HepG2 (cell line): ENCODE data around the gene PDZD2. TPM values are rescaled to one million over a fixed set of nuclear protein-coding genes. Genes with fewer than 3 reads are reported as not detected.

Source experiments
- ATAC-seq: fragments of 200-7000 bp; cut with Tn5 transposase; 3 replicates; pipeline ENCODE4 v1.9.1; 2020; ENCODE audit warnings: mild to moderate bottlenecking, moderate library complexity
- BruUV-seq: library from RNA; stranded (reverse); fragments of 400-500 nt; replicated peaks from 2 replicates; lab custom pipeline; 2021; lab: Mats Ljungman, UMichigan
- CTCF ChIA-PET: fragments of 300-600 bp; formaldehyde crosslinking; extraction: SDS; loops from one replicate; lab custom pipeline; 2021; ENCODE audit warnings: low total read pairs, inconsistent platforms, low intra/inter-chr PET ratio; lab: Yijun Ruan, JAX
- POLR2A ChIA-PET: fragments of 350-600 bp; sonication (Branson Sonifier 250); formaldehyde crosslinking; loops from one replicate; lab custom pipeline; 2020; ENCODE audit warnings: antibody characterized with exemption, inconsistent platforms; lab: Yijun Ruan, JAX
- DNase-seq: peaks from one replicate; pipeline ENCODE4 v3.0.0-alpha.2; 2015; ENCODE audit warnings: low spot score
- FAIRE-seq: peaks from 3 replicates; lab custom pipeline; 2011; peaks lifted over from hg19 to GRCh38; lab: Jason Lieb, UNC
- H2AFZ ChIP-seq: one replicate; pipeline ENCODE4 v1.6.1; 2011; ENCODE audit warnings: low read length, inconsistent platforms
- H3K27ac ChIP-seq: fragments of 300-600 bp; 3 replicates; pipeline ENCODE4 v1.8.0; 2011; ENCODE audit warnings: mixed run types, mild to moderate bottlenecking, mixed read lengths, low read length, inconsistent platforms; ENCODE audit not compliant: insufficient read depth; ENCODE audit errors: extremely low read length
- H3K27me3 ChIP-seq, 2 experiments: fragments of 200-600 bp in 1 of 2; 2 replicates in 1 of 2; 3 replicates in 1 of 2; pipeline versions ENCODE4 v1.6.0 to v1.8.0; 2011; ENCODE audit warnings: low read length in 2 of 2, mild to moderate bottlenecking in 2 of 2, moderate library complexity in 2 of 2, inconsistent platforms in 1 of 2; ENCODE audit not compliant: insufficient read depth in 2 of 2, control insufficient read depth in 1 of 2
- H3K36me3 ChIP-seq, 2 experiments: fragments of 200-600 bp in 1 of 2; replicated peaks in 1 of 2; 2 replicates in 1 of 2; 3 replicates in 1 of 2; pipeline versions ENCODE4 v1.5.1 to v1.8.0; 2011; ENCODE audit warnings: low read length in 2 of 2, inconsistent platforms in 1 of 2; ENCODE audit not compliant: insufficient read depth in 2 of 2, control insufficient read depth in 1 of 2
- H3K4me1 ChIP-seq: 2 replicates; pipeline ENCODE4 v1.5.1; 2012; ENCODE audit warnings: low read length, inconsistent platforms; ENCODE audit not compliant: insufficient read depth
- H3K4me2 ChIP-seq: 2 replicates; pipeline ENCODE4 v1.6.0; 2011; ENCODE audit warnings: low read depth, low read length, inconsistent platforms
- H3K4me3 ChIP-seq, 3 experiments: fragments of 200-600 bp in 1 of 3; sonication (generic), shearing (Covaris generic) in 1 of 3; replicated peaks in 1 of 3; 2 replicates each; pipeline ENCODE4 v1.5.1; 2011 to 2016; ENCODE audit warnings: low read length in 3 of 3, inconsistent platforms in 2 of 3, low read depth in 2 of 3, mild to moderate bottlenecking in 2 of 3, control low read depth in 1 of 3, mixed read lengths in 1 of 3; ENCODE audit not compliant: insufficient read depth in 1 of 3
- H3K79me2 ChIP-seq: one replicate; pipeline ENCODE4 v1.6.1; 2011; ENCODE audit warnings: low read length, inconsistent platforms; ENCODE audit not compliant: insufficient read depth
- H3K9ac ChIP-seq: 2 replicates; pipeline ENCODE4 v1.6.0; 2011; ENCODE audit warnings: mild to moderate bottlenecking, low read depth, low read length, inconsistent platforms; ENCODE audit not compliant: insufficient read depth
- H3K9me3 ChIP-seq: 2 replicates; pipeline ENCODE4 v1.5.1; 2012; ENCODE audit warnings: mild to moderate bottlenecking, low read length
- H4K20me1 ChIP-seq: 2 replicates; pipeline ENCODE4 v1.6.0; 2011; ENCODE audit warnings: inconsistent platforms, mild to moderate bottlenecking, low read length, moderate library complexity; ENCODE audit not compliant: insufficient read depth
- CEBPB ChIP-seq: IDR thresholded peaks from 2 replicates; pipeline ENCODE4 v1.6.1; 2011; ENCODE audit warnings: low read depth, low read length, improper control_type of control experiment, borderline replicate concordance
- CEBPG ChIP-seq: IDR thresholded peaks from 2 replicates; pipeline ENCODE4 v1.6.1; 2016
- HNF4A ChIP-seq: sonication (generic); formaldehyde crosslinking; IDR thresholded peaks from 2 replicates; pipeline ENCODE4 v1.4.0; 2020; ENCODE audit warnings: missing genetic modification reagents
- MAFF ChIP-seq: IDR thresholded peaks from 2 replicates; pipeline ENCODE4 v1.6.1; 2011; ENCODE audit warnings: low read depth, low read length, improper control_type of control experiment
- NCOA2 ChIP-seq: sonication (generic); formaldehyde crosslinking; IDR thresholded peaks from 2 replicates; pipeline ENCODE4 v1.8.0; 2022; ENCODE audit warnings: inconsistent platforms
- RFX1 ChIP-seq: fragments of 450-650 bp; IDR thresholded peaks from 2 replicates; pipeline ENCODE4 v1.6.1; 2017
- RFX3 ChIP-seq: IDR thresholded peaks from 2 replicates; pipeline ENCODE4 v1.6.1; 2016; ENCODE audit warnings: missing biosample characterization, missing genetic modification reagents
- RFX5 ChIP-seq: IDR thresholded peaks from 2 replicates; pipeline ENCODE4 v1.6.1; 2011; ENCODE audit warnings: low read depth, low read length, improper control_type of control experiment
- RFXANK ChIP-seq: IDR thresholded peaks from 2 replicates; pipeline ENCODE4 v1.6.1; 2016
- TBP ChIP-seq: sonication (generic); formaldehyde crosslinking; IDR thresholded peaks from 2 replicates; pipeline ENCODE4 v1.5.0; 2020; ENCODE audit warnings: missing genetic modification reagents
- ZNF644 ChIP-seq: IDR thresholded peaks from 2 replicates; pipeline ENCODE4 v1.6.1; 2016; ENCODE audit warnings: low read depth
- WGBS: methylation state at CpG from one replicate; pipeline ENCODE4 v1.1.6; 2017; ENCODE audit warnings: low lambda C conversion rate; 5-methylcytosine and 5-hydroxymethylcytosine counted together
- in situ Hi-C: cut with HindIII; loops from 2 replicates; pipeline ENCODE4 v1.10.0; 2017; ENCODE audit warnings: low pct_unique_long_range_greater_than_20kb; ENCODE audit not compliant: extremely low pct_ligation_motif_present
- intact Hi-C: fragments of 100-400 bp; cut with micrococcal nuclease; formaldehyde crosslinking; loops from one replicate; pipeline ENCODE4 v1.10.0; 2022; ENCODE audit not compliant: unreplicated experiment
- polyA plus RNA-seq, 8 experiments: library from polyadenylated mRNA; depleted of rRNA in 3 of 8; stranded (reverse) in 7 of 8; unstranded in 1 of 8; fragments of >200 nt; fragmentation: Illumina TruSeq in 4 of 8; extraction: Trizol in 4 of 8; gene quantifications; 2 replicates each; pipeline versions ENCODE4 v1.2.1 to v1.2.3, GENCODE V29; 2011 to 2016; ENCODE audit warnings: low read depth in 4 of 8, missing spikeins in 1 of 8, mixed read lengths in 1 of 8; ENCODE audit not compliant: insufficient read depth in 1 of 8
- total RNA-seq, 5 experiments: library from RNA; depleted of rRNA; stranded (reverse); fragments of >200 nt; fragmentation: Illumina TruSeq; extraction: Trizol; gene quantifications; 2 replicates each; pipeline ENCODE4 v1.2.3, GENCODE V29; 2016; ENCODE audit warnings: low read depth in 1 of 5
- TF ChIP-seq, protein P1 (sequence below): sonication (generic); formaldehyde crosslinking; IDR thresholded peaks from 2 replicates; pipeline ENCODE4 v1.9.0; 2021; ENCODE audit warnings: missing genetic modification reagents, mild to moderate bottlenecking, borderline replicate concordance
- TF ChIP-seq, protein P2 (sequence below): sonication (generic); formaldehyde crosslinking; IDR thresholded peaks from 2 replicates; pipeline ENCODE4 v1.8.0; 2022; ENCODE audit warnings: missing genetic modification reagents, mild to moderate bottlenecking, moderate library complexity, borderline replicate concordance

The PDZD2 gene
- total and polyA plus RNA-seq, 2 of the 13 experiments (the other 11 are each of a cell fraction or from before 2014, with no cell fraction given) = 0.04 TPM; not detected in 1

DNA sequence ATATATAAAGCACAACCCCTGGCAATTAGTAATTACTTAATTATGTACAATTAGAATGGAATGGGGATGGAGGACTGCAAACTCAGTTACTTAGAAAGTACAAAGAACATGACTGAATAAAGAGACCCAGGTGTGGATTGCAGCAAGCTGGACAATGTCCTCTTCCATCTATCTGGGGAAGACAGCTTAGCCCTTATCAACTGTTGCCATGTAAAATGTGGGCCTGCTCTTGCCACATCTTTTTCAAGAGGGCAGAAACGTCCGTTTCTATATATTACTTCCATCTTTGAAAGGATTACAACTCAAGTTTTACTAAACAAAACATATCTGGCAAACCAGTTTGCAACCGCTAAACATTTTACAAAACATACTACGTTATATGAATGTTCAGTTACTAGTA is 509.0 kb downstream of the PDZD2 start:
- WGBS = 59% methylated on average over 4 of the region's 4 CpGs
- Histone ChIP-seq H3K4me1 (peaks cover 69% of the 10 kb centered on the region), H2AFZ (no peak overlapping the region), H3K9ac (no peak overlapping the region), H3K9me3 (no peaks in the 10 kb centered on the region), H3K4me3 (no peak overlapping the region), H3K27me3 (no peaks in the 10 kb centered on the region), H3K27ac (peak overlapping the region; percentile 42), H3K36me3 (peaks cover 2 to 8% of the 10 kb centered on the region in 2 experiments; a peak in 2 of 5 replicates), H4K20me1 (peaks cover 79% of the 10 kb centered on the region), H3K79me2 (peaks cover 96% of the 10 kb centered on the region), H3K4me2 (peak overlapping the region; percentile 37; the same call in 1 of the 2 replicates)
- POLR2A ChIA-PET = no interaction called here
- BruUV-seq = no TSS peak
- peak; percentile 82 for ATAC-seq
- in situ Hi-C loops (no loop called here), intact Hi-C loops (no loop called here)
- DNase-seq = peak; percentile 41
- FAIRE-seq = peak; percentile 62
- CTCF ChIA-PET = no interaction called here
- TF ChIP-seq RFX1 (peak; percentile 34; the same call in 1 of the 2 replicates), RFX5 (peak; percentile 95), ZNF644 (CRISPR knock-in tag) (0 out of 2 replicates have a peak, but pooled peaks have one; percentile 17), TBP (CRISPR knock-in tag) (no peak), CEBPG (CRISPR knock-in tag) (peak; percentile 58), HNF4A (CRISPR knock-in tag) (0 out of 2 replicates have a peak, but pooled peaks have one; percentile 10), MAFF (no peak), NCOA2 (CRISPR knock-in tag) (no peak), CEBPB (peak; percentile 64; the same call in 1 of the 2 replicates), RFX3 (peak; percentile 35; the same call in 1 of the 2 replicates), RFXANK (CRISPR knock-in tag) (0 out of 2 replicates have a peak, but pooled peaks have one; percentile 43)
- TF ChIP-seq, protein P1, sequence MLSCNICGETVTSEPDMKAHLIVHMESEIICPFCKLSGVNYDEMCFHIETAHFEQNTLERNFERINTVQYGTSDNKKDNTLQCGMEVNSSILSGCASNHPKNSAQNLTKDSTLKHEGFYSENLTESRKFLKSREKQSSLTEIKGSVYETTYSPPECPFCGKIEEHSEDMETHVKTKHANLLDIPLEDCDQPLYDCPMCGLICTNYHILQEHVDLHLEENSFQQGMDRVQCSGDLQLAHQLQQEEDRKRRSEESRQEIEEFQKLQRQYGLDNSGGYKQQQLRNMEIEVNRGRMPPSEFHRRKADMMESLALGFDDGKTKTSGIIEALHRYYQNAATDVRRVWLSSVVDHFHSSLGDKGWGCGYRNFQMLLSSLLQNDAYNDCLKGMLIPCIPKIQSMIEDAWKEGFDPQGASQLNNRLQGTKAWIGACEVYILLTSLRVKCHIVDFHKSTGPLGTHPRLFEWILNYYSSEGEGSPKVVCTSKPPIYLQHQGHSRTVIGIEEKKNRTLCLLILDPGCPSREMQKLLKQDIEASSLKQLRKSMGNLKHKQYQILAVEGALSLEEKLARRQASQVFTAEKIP (CRISPR knock-in tag) = no peak
- TF ChIP-seq, protein P2, sequence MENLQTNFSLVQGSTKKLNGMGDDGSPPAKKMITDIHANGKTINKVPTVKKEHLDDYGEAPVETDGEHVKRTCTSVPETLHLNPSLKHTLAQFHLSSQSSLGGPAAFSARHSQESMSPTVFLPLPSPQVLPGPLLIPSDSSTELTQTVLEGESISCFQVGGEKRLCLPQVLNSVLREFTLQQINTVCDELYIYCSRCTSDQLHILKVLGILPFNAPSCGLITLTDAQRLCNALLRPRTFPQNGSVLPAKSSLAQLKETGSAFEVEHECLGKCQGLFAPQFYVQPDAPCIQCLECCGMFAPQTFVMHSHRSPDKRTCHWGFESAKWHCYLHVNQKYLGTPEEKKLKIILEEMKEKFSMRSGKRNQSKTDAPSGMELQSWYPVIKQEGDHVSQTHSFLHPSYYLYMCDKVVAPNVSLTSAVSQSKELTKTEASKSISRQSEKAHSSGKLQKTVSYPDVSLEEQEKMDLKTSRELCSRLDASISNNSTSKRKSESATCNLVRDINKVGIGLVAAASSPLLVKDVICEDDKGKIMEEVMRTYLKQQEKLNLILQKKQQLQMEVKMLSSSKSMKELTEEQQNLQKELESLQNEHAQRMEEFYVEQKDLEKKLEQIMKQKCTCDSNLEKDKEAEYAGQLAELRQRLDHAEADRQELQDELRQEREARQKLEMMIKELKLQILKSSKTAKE (CRISPR knock-in tag) = no peak
